Measurements from ENCODE around the gene MRS2. TPM values are rescaled to one million over a fixed set of nuclear protein-coding genes. Genes with fewer than 3 reads are reported as not detected.

MRS2 gene
- 6.8 and 13.5 TPM in 2 replicates for total RNA-seq (ENCODE audit: low replicate concordance)

GRCh38 chr6:24402697-24403500, at the start of gene MRS2:
Gene MRS2 (plus strand): TSS chr6:24402936. CDS start chr6:24403047, 111 bp downstream.

GRCh38 chr6:24357336-24358218, 45.2 kb upstream of the MRS2 start, which contains the start of gene DCDC2:
Gene DCDC2 (minus strand): TSS chr6:24358059. CDS start chr6:24357750, 309 bp downstream.

Other genes starting within 250 kb of the MRS2 start
- 0.15 TPM in 1 of 2 replicates, not detected in the other for gene DCDC2, start 44.9 kb upstream of the MRS2 start, total RNA-seq (ENCODE audit: low replicate concordance)
- under 0.01 and 0.53 TPM in 2 replicates for gene GPLD1, start 86.6 kb downstream of the MRS2 start, total RNA-seq (ENCODE audit: low replicate concordance)
- gene ALDH5A1, start 92.0 kb downstream of the MRS2 start, total RNA-seq (ENCODE audit: low replicate concordance) = 0.82 and 1.7 TPM in 2 replicates
- gene KIAA0319, start 243.3 kb downstream of the MRS2 start, total RNA-seq (ENCODE audit: low replicate concordance) = 0.12 TPM in 1 of 2 replicates, not detected in the other